HG02763 (cell line): Measurements from ENCODE around the gene FAAP100.

ENCODE experiments used
- ATAC-seq: cut with Tn5 transposase; IDR thresholded peaks from one replicate; pipeline ENCODE4 v1.9.1; 2021; ENCODE audit warnings: mild to moderate bottlenecking, moderate library complexity; ENCODE audit not compliant: unreplicated experiment

FAAP100 gene

GRCh38 chr17:81513753-81514488 lies 38.2 kb downstream of the FAAP100 start:
- ATAC-seq, result no peak

- ATAC-seq, result peak; percentile 0
Measured at GRCh38 chr17:81513372-81513752, 38.8 kb downstream of the FAAP100 start.

GRCh38 chr17:81512562-81513371 lies 39.4 kb downstream of the FAAP100 start, which contains the start of gene ACTG1:
Gene ACTG1, minus strand, starts transcription at chr17:81512799. Its CDS starts 445 bp downstream, at chr17:81512354.
- ATAC-seq, result peak; percentile 44

- peak; percentile 1 for ATAC-seq
Measured at GRCh38 chr17:81511804-81512561, 40.2 kb downstream of the FAAP100 start.

GRCh38 chr17:81511554-81511803 lies 40.7 kb downstream of the FAAP100 start:
- ATAC-seq, result no peak

GRCh38 chr17:81510785-81511553 lies 41.2 kb downstream of the FAAP100 start:
- no peak for ATAC-seq

GRCh38 chr17:81509972-81510784 lies 42.0 kb downstream of the FAAP100 start:
- no peak for ATAC-seq

GRCh38 chr17:81509207-81509971 lies 42.8 kb downstream of the FAAP100 start:
- ATAC-seq, result no peak

- no peak for ATAC-seq
Measured at GRCh38 chr17:81508639-81509206, 43.4 kb downstream of the FAAP100 start.

GRCh38 chr17:81503619-81504018 lies 48.5 kb downstream of the FAAP100 start:
- ATAC-seq, result no peak

GRCh38 chr17:81502471-81503017 lies 49.6 kb downstream of the FAAP100 start:
- ATAC-seq, result no peak

- no peak for ATAC-seq
Measured at GRCh38 chr17:81500047-81500446, 52.1 kb downstream of the FAAP100 start.

GRCh38 chr17:81499601-81499970 lies 52.6 kb downstream of the FAAP100 start:
- ATAC-seq, result no peak

GRCh38 chr17:81498953-81499600 lies 53.1 kb downstream of the FAAP100 start:
- no peak for ATAC-seq

GRCh38 chr17:81494626-81495377 lies 57.4 kb downstream of the FAAP100 start:
- no peak for ATAC-seq

- ATAC-seq, result no peak
Measured at GRCh38 chr17:81493198-81494038, 58.7 kb downstream of the FAAP100 start.

GRCh38 chr17:81492706-81493105 lies 59.4 kb downstream of the FAAP100 start:
- ATAC-seq, result no peak
